ENCODE measurements around the gene PMP22.

- no peak for TF ChIP-seq EZH2 (IDR thresholded peaks at IDR 0.05; ENCODE audit: borderline replicate concordance, insufficient read depth, low read length, poor library complexity, severe bottlenecking)
- no peak for TF ChIP-seq CTCF (IDR thresholded peaks at IDR 0.05; ENCODE audit: poor library complexity, severe bottlenecking)
- TF ChIP-seq RAD21 (conservative IDR thresholded peaks at IDR 0.05): no peak
- TF ChIP-seq MXI1 (conservative IDR thresholded peaks at IDR 0.05; ENCODE audit: poor library complexity, severe bottlenecking): no peak
- no peak for TF ChIP-seq SMC3 (conservative IDR thresholded peaks at IDR 0.05; ENCODE audit: poor library complexity)
Measured at GRCh38 chr17:15301845-15302244, 36.7 kb upstream of the PMP22 start.
